GM23338 (cell line): ENCODE results near the gene NUCKS1. TPM values are rescaled to one million over a fixed set of nuclear protein-coding genes. Genes with fewer than 3 reads are reported as not detected.

Source experiments
- ATAC-seq: fragments of 200-7000 bp; cut with Tn5 transposase; 3 replicates; pipeline ENCODE4 v1.9.1; 2020
- DNase-seq: peaks from one replicate; pipeline ENCODE4 v3.0.0-alpha.2; 2015; ENCODE audit warnings: low spot score
- H2AFZ ChIP-seq: fragments of 200-600 bp; sonication (generic); 2 replicates; pipeline ENCODE4 v1.8.0; 2016; ENCODE audit warnings: antibody characterized with exemption, mild to moderate bottlenecking, moderate library complexity
- H3F3A ChIP-seq: fragments of 200-600 bp; sonication (generic); replicated peaks from 2 replicates; pipeline ENCODE4 v1.8.0; 2017; ENCODE audit warnings: antibody characterized with exemption, mixed run types, low read depth
- H3K27ac ChIP-seq: fragments of 200-600 bp; sonication (generic); 2 replicates; pipeline ENCODE4 v1.6.1; 2016; ENCODE audit warnings: low read depth
- H3K27me3 ChIP-seq: fragments of 200-600 bp; sonication (generic); 2 replicates; pipeline ENCODE4 v1.8.0; 2016; ENCODE audit warnings: mild to moderate bottlenecking, mixed run types, moderate library complexity; ENCODE audit not compliant: insufficient read depth
- H3K36me3 ChIP-seq: fragments of 200-600 bp; sonication (generic); 2 replicates; pipeline ENCODE4 v1.8.0; 2016; ENCODE audit warnings: mild to moderate bottlenecking; ENCODE audit not compliant: insufficient read depth
- H3K4me1 ChIP-seq: fragments of 200-600 bp; sonication (generic); 2 replicates; pipeline ENCODE4 v1.8.0; 2016; ENCODE audit warnings: mild to moderate bottlenecking, moderate library complexity; ENCODE audit not compliant: insufficient read depth
- H3K4me2 ChIP-seq: fragments of 200-600 bp; sonication (generic); 2 replicates; pipeline ENCODE4 v1.7.1; 2017; ENCODE audit warnings: mixed run types
- H3K4me3 ChIP-seq: fragments of 200-600 bp; sonication (generic); 2 replicates; pipeline ENCODE4 v1.6.1; 2016; ENCODE audit warnings: mixed run types
- H3K79me2 ChIP-seq: fragments of 200-600 bp; sonication (generic); replicated peaks from 2 replicates; pipeline ENCODE4 v1.8.0; 2017; ENCODE audit warnings: mild to moderate bottlenecking; ENCODE audit not compliant: insufficient read depth
- H3K9me2 ChIP-seq: fragments of 200-600 bp; sonication (generic); 2 replicates; pipeline ENCODE4 v1.8.0; 2017; ENCODE audit not compliant: insufficient read depth
- H4K20me1 ChIP-seq: fragments of 200-600 bp; sonication (generic); replicated peaks from 2 replicates; pipeline ENCODE4 v1.8.0; 2017; ENCODE audit warnings: mild to moderate bottlenecking; ENCODE audit not compliant: insufficient read depth
- H3K27ac Mint-ChIP-seq: 2 replicates; pipeline ENCODE4 v1.8.0; 2020; ENCODE audit warnings: inconsistent platforms, mild to moderate bottlenecking, moderate library complexity, mixed read lengths
- H3K27me3 Mint-ChIP-seq: 3 replicates; pipeline ENCODE4 v1.8.0; 2022; ENCODE audit warnings: low read depth, mild to moderate bottlenecking, moderate library complexity, mixed read lengths, inconsistent platforms; ENCODE audit not compliant: insufficient read depth, poor library complexity
- H3K36me3 Mint-ChIP-seq: 3 replicates; pipeline ENCODE4 v1.8.0; 2021; ENCODE audit warnings: low read depth, mild to moderate bottlenecking, inconsistent platforms, moderate library complexity, mixed read lengths
- H3K4me1 Mint-ChIP-seq: 3 replicates; pipeline ENCODE4 v1.8.0; 2020; ENCODE audit warnings: mild to moderate bottlenecking, inconsistent platforms, mixed read lengths
- H3K4me3 Mint-ChIP-seq: 3 replicates; pipeline ENCODE4 v1.8.0; 2021; ENCODE audit warnings: moderate library complexity, mild to moderate bottlenecking, inconsistent platforms, mixed read lengths
- H3K9me3 Mint-ChIP-seq: 3 replicates; pipeline ENCODE4 v1.8.0; 2020; ENCODE audit warnings: moderate library complexity, mild to moderate bottlenecking, inconsistent platforms, mixed read lengths
- polyA plus RNA-seq: library from polyadenylated mRNA; unstranded; fragments of >200 nt; fragmentation: Nextera tagmentation; extraction: Ambion mirVana; gene quantifications from 2 replicates; pipeline ENCODE4 v1.2.1, GENCODE V29; 2016
- total RNA-seq: library from RNA; depleted of rRNA; stranded (reverse); fragments of >200 nt; shearing (Covaris generic); gene quantifications from 2 replicates; pipeline ENCODE4 v1.2.3, GENCODE V29; 2014
- TF ChIP-seq, protein P1 (sequence below): IDR thresholded peaks from one replicate; pipeline ENCODE4 v1.6.1; 2018; ENCODE audit warnings: antibody characterized with exemption; ENCODE audit not compliant: unreplicated experiment
- TF ChIP-seq, protein P2 (sequence below), 2 experiments: fragments of 200-600 bp in 1 of 2; sonication (generic) in 1 of 2; conservative IDR thresholded peaks; 2 replicates each; pipeline versions ENCODE4 v1.5.1 to v1.6.1; 2016 to 2017; ENCODE audit warnings: antibody characterized with exemption in 2 of 2, low read depth in 2 of 2, mild to moderate bottlenecking in 2 of 2, moderate library complexity in 1 of 2
- TF ChIP-seq, protein P3 (sequence below): fragments of 250-450 bp; sonication (Bioruptor Pico); IDR thresholded peaks from 2 replicates; pipeline ENCODE4 v1.5.0; 2020; ENCODE audit warnings: mild to moderate bottlenecking, moderate library complexity

NUCKS1 gene
- total and polyA plus RNA-seq, 2 experiments from 2014 or later = 255 to 307 TPM

DNA sequence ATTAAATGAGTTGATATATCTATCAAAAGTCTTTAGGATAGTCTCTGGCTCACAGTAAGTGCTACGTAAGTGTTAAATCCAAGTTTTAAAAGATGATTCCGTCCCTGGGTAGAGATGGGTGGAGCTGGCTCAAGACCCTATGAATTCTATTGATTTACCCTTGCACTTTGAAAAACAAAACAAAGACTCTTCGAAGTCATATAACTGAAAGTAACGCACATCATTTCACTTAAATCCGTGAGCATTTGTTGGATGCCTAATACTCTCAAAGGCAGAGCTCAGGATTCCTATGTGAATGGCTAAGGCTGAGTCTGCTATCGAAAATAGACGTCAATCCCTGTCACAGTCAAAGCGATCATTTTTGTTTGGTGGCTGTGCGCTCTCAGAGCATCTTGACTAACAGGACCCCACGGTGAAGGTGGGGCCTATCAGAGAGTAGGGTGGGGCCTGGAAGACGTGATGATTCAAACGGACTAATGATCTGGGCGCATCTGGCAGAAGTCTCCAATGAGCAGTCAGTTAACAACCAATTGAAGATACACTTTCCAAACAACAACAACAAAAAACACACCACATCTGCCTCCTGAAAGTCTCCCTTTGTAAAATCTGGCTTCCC lies 1.2 kb upstream of the NUCKS1 start:
- H3K4me3 Mint-ChIP-seq = peak overlapping the region; percentile 99
- peaks cover 27% of the 10 kb centered on the region for H4K20me1 ChIP-seq
- peak overlapping the region; percentile 37 for H3K4me2 ChIP-seq
- H3K27me3 ChIP-seq = no peaks in the 10 kb centered on the region
- DNase-seq = peak; percentile 67
- peak overlapping the region; percentile 42 for H3K4me3 ChIP-seq
- H3K27ac ChIP-seq = peak overlapping the region; percentile 87; the same call in 1 of the 2 replicates
- ATAC-seq = no peak
- H3K27ac Mint-ChIP-seq = 0 out of 2 replicates have a peak overlapping the region, but pooled peaks have one; percentile 100
- no peak overlapping the region for H2AFZ ChIP-seq
- peaks cover 8% of the 10 kb centered on the region for H3K27me3 Mint-ChIP-seq
- H3K4me1 Mint-ChIP-seq = peaks cover 22% of the 10 kb centered on the region
- H3K9me2 ChIP-seq = no peaks in the 10 kb centered on the region
- no peaks in the 10 kb centered on the region for H3K9me3 Mint-ChIP-seq
- TF ChIP-seq, protein P1, sequence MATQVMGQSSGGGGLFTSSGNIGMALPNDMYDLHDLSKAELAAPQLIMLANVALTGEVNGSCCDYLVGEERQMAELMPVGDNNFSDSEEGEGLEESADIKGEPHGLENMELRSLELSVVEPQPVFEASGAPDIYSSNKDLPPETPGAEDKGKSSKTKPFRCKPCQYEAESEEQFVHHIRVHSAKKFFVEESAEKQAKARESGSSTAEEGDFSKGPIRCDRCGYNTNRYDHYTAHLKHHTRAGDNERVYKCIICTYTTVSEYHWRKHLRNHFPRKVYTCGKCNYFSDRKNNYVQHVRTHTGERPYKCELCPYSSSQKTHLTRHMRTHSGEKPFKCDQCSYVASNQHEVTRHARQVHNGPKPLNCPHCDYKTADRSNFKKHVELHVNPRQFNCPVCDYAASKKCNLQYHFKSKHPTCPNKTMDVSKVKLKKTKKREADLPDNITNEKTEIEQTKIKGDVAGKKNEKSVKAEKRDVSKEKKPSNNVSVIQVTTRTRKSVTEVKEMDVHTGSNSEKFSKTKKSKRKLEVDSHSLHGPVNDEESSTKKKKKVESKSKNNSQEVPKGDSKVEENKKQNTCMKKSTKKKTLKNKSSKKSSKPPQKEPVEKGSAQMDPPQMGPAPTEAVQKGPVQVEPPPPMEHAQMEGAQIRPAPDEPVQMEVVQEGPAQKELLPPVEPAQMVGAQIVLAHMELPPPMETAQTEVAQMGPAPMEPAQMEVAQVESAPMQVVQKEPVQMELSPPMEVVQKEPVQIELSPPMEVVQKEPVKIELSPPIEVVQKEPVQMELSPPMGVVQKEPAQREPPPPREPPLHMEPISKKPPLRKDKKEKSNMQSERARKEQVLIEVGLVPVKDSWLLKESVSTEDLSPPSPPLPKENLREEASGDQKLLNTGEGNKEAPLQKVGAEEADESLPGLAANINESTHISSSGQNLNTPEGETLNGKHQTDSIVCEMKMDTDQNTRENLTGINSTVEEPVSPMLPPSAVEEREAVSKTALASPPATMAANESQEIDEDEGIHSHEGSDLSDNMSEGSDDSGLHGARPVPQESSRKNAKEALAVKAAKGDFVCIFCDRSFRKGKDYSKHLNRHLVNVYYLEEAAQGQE = no peak
- TF ChIP-seq, protein P2, sequence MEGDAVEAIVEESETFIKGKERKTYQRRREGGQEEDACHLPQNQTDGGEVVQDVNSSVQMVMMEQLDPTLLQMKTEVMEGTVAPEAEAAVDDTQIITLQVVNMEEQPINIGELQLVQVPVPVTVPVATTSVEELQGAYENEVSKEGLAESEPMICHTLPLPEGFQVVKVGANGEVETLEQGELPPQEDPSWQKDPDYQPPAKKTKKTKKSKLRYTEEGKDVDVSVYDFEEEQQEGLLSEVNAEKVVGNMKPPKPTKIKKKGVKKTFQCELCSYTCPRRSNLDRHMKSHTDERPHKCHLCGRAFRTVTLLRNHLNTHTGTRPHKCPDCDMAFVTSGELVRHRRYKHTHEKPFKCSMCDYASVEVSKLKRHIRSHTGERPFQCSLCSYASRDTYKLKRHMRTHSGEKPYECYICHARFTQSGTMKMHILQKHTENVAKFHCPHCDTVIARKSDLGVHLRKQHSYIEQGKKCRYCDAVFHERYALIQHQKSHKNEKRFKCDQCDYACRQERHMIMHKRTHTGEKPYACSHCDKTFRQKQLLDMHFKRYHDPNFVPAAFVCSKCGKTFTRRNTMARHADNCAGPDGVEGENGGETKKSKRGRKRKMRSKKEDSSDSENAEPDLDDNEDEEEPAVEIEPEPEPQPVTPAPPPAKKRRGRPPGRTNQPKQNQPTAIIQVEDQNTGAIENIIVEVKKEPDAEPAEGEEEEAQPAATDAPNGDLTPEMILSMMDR (conservative IDR thresholded peaks at IDR 0.05; ENCODE audit: low read depth in 2 of 2) = no peak
- H3K36me3 Mint-ChIP-seq = peaks cover 27% of the 10 kb centered on the region
- H3K36me3 ChIP-seq = no peaks in the 10 kb centered on the region
- no peaks in the 10 kb centered on the region for H3F3A ChIP-seq
- peaks cover 31% of the 10 kb centered on the region for H3K79me2 ChIP-seq
- peaks cover 18% of the 10 kb centered on the region for H3K4me1 ChIP-seq

DNA sequence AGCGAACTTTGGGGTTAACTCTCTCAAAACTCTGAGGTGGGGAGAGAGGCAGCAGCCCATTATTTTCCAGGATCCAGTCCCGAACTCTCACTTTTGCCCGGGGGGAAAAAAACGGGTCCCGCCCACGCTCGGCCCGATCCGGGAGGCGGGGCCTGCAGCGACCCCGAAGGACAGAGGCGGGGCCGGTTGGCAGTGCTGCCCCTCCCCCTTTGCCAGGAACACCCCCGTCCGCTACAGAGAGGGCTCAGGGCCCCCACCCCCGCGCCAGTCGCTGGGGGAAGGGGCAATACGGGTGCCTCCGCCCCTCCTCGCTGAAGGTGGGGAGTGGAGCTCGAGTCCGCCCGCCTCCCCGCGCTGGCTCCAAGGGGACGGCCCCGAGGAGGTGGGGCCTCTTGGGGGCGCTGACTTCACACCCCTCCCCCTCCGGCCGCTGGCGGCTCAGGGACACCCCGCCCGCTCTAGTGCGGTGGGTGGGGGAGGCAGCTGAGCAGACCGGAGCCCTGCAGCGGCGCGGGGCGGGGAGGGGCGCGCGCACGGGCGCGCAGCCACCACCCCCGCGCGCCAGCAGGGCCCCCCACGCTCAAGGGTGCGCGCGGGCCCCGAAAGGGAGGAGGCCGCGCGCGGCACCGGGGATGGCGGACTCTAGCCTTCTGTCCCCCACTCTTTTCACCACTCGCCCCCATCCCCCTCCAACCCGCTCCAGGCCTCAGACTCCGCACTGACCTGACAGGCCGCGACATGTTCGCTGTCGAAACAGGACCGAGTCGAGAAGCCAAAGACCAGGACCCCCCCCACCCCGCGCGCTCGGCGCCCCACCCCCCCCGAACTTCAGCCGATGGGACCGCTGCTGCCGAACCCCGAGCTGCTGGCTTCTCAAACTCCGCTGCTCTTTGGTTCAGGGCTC lies 496 bp downstream of the NUCKS1 start:
- peaks cover 48% of the 10 kb centered on the region for H3K79me2 ChIP-seq
- H2AFZ ChIP-seq = no peak overlapping the region
- Mint-ChIP-seq H3K27me3 (peaks cover 10% of the 10 kb centered on the region), H3K27ac (peak overlapping the region; percentile 100), H3K9me3 (no peaks in the 10 kb centered on the region), H3K36me3 (peaks cover 30% of the 10 kb centered on the region), H3K4me1 (peaks cover 34% of the 10 kb centered on the region), H3K4me3 (peak overlapping the region; percentile 99)
- peak; percentile 96 for DNase-seq
- no peaks in the 10 kb centered on the region for H3K27me3 ChIP-seq
- peak; percentile 85 for ATAC-seq
- peak overlapping the region; percentile 71 for H3K27ac ChIP-seq
- H3K4me1 ChIP-seq = peaks cover 30% of the 10 kb centered on the region
- peaks cover 37% of the 10 kb centered on the region for H4K20me1 ChIP-seq
- peak overlapping the region; percentile 84 for H3K4me2 ChIP-seq
- H3K4me3 ChIP-seq = peak overlapping the region; percentile 89
- H3K9me2 ChIP-seq = no peaks in the 10 kb centered on the region
- no peaks in the 10 kb centered on the region for H3F3A ChIP-seq
- no peaks in the 10 kb centered on the region for H3K36me3 ChIP-seq
- TF ChIP-seq, protein P2 (conservative IDR thresholded peaks at IDR 0.05; ENCODE audit: low read depth in 2 of 2) = no peak
- TF ChIP-seq, protein P3, sequence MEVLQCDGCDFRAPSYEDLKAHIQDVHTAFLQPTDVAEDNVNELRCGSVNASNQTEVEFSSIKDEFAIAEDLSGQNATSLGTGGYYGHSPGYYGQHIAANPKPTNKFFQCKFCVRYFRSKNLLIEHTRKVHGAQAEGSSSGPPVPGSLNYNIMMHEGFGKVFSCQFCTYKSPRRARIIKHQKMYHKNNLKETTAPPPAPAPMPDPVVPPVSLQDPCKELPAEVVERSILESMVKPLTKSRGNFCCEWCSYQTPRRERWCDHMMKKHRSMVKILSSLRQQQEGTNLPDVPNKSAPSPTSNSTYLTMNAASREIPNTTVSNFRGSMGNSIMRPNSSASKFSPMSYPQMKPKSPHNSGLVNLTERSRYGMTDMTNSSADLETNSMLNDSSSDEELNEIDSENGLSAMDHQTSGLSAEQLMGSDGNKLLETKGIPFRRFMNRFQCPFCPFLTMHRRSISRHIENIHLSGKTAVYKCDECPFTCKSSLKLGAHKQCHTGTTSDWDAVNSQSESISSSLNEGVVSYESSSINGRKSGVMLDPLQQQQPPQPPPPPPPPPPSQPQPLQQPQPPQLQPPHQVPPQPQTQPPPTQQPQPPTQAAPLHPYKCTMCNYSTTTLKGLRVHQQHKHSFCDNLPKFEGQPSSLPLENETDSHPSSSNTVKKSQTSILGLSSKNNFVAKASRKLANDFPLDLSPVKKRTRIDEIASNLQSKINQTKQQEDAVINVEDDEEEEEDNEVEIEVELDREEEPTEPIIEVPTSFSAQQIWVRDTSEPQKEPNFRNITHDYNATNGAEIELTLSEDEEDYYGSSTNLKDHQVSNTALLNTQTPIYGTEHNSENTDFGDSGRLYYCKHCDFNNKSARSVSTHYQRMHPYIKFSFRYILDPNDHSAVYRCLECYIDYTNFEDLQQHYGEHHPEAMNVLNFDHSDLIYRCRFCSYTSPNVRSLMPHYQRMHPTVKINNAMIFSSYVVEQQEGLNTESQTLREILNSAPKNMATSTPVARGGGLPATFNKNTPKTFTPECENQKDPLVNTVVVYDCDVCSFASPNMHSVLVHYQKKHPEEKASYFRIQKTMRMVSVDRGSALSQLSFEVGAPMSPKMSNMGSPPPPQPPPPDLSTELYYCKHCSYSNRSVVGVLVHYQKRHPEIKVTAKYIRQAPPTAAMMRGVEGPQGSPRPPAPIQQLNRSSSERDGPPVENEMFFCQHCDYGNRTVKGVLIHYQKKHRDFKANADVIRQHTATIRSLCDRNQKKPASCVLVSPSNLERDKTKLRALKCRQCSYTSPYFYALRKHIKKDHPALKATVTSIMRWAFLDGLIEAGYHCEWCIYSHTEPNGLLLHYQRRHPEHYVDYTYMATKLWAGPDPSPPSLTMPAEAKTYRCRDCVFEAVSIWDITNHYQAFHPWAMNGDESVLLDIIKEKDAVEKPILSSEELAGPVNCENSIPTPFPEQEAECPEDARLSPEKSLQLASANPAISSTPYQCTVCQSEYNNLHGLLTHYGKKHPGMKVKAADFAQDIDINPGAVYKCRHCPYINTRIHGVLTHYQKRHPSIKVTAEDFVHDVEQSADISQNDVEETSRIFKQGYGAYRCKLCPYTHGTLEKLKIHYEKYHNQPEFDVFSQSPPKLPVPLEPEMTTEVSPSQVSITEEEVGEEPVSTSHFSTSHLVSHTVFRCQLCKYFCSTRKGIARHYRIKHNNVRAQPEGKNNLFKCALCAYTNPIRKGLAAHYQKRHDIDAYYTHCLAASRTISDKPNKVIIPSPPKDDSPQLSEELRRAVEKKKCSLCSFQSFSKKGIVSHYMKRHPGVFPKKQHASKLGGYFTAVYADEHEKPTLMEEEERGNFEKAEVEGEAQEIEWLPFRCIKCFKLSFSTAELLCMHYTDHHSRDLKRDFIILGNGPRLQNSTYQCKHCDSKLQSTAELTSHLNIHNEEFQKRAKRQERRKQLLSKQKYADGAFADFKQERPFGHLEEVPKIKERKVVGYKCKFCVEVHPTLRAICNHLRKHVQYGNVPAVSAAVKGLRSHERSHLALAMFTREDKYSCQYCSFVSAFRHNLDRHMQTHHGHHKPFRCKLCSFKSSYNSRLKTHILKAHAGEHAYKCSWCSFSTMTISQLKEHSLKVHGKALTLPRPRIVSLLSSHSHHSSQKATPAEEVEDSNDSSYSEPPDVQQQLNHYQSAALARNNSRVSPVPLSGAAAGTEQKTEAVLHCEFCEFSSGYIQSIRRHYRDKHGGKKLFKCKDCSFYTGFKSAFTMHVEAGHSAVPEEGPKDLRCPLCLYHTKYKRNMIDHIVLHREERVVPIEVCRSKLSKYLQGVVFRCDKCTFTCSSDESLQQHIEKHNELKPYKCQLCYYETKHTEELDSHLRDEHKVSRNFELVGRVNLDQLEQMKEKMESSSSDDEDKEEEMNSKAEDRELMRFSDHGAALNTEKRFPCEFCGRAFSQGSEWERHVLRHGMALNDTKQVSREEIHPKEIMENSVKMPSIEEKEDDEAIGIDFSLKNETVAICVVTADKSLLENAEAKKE (CRISPR knock-in tag) = no peak
